Raji (cell line): ENCODE measurements around the gene FOSL2.

Experiments
- POLR2A ChIP-seq: IDR thresholded peaks from 2 replicates; pipeline ENCODE4 v1.6.1; 2011; ENCODE audit warnings: low read depth, low read length, control low read depth; ENCODE audit not compliant: insufficient read depth

The FOSL2 gene

DNA sequence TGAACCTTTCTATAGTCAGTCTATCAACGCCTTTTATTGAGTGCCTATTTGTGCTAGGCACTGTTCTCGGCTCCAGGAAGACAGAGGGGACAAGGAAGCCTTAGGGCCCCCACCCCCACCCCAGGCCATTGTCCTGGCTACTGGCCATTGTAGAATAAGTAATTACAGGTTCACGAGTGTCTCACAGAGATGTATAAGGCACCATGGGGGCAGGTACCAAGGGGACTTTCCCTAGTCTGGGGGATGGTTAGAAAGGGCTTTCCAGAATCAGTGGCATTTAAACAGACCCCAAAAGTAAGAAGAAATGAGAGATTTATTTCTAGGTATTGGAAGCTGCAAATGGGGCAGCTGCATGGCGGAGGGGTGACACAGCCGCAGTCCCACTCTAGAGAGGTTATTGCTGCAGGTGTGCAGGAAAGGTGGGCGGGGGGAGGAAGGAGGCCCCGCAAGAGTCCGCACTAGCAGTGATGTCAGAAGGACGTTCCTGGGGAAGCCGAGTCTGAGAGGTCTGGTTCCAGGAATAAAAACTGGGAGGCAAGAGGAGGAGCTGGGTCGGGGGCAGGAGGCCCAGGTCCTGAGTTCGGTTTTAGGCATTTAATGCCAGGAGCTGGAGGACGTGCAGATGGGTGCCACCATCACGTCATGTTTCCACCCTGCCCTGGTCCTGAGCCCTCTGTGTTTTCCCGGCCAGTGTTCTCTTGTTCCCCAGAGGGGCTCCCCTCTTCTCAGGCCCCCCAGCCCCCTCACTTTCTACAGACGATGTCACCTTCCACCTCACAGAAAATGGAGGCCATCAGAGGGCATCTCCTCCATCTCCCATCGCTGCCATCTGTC is 30.5 kb downstream of the FOSL2 start:
- no peak for TF ChIP-seq POLR2A

DNA sequence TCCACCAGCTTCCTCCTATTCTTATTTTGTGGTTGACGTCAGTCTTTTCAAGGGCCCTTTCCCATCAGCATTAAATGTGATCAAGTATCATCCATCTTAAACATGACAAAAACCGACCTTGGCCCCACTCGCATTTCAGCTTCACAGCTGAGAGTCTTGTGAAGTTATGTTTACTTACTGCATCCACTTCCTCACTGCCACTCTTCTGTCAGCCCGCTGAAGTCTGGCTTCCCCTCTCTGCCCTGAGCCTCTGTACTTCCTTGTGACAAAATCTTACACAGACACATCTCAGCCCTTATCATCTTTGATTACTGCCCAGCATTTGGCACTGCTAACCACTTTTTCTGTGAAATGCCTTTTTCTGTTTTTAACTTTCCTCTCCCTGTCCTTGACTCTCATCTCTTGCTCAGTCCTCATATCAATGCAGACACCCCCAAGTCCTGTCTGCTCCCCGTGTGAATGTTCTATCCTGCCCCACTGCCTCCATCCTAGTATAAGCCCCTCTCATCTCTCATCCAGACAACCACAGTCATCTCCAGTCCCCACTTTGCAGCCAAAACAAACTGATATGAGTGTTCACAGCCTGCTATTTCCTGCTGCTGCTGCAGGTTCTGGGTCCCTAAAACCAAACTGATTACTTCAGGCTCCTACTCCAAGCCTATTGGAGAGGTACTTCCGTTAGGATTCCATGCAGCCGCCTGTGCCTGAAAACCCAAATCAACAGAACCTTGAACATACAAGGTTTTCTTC is 31.4 kb downstream of the FOSL2 start:
- no peak for TF ChIP-seq POLR2A

DNA sequence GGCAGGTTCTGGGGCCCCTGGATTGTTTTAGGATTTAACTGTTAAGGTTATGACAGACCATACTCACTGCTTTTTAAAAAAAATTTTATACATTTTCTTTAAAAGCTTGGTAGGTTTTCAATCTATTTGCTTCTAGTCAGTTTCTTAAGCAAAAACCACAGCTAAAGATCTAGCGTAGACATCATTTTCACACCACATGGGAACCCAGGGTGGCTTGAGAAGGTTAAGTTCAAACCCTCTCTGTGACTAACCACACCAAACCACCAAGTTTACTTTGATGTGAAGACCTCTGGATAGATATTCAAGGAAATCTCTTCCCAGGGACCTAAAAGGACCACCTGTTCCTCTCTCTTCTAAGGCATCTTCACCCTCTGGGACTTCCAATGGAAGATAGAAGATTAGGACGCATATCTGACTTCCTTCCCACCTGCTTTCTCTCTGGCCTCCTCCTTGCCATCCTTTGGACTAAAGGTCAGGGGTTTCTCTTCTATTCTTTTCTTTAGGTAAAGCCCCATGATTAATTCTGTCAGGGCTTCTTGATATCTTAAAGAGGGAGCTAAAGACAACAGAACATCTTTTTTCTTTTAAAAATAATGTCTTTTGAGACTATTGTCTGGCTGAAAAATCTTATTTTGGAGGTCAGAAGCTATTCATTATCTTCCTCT is 32.3 kb downstream of the FOSL2 start:
- no peak for TF ChIP-seq POLR2A

DNA sequence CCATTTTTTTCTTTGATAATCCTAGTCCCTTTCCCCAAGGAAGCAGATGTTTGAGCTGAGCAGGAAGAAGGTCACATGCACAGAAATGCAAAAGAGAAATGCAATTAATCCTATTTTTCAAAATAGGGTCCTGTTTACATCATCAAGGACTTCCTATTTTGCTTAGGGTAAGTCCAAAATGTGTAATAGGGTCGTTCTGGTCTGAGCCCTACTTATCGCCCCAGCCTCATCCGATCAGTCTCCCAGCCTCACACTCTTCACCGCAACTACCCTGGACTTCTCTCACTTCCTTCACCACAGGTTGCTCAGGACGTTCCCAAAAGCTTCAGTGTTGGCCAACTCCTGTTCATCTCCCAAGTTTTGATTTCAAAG is 32.8 kb downstream of the FOSL2 start:
- no peak for TF ChIP-seq POLR2A

DNA sequence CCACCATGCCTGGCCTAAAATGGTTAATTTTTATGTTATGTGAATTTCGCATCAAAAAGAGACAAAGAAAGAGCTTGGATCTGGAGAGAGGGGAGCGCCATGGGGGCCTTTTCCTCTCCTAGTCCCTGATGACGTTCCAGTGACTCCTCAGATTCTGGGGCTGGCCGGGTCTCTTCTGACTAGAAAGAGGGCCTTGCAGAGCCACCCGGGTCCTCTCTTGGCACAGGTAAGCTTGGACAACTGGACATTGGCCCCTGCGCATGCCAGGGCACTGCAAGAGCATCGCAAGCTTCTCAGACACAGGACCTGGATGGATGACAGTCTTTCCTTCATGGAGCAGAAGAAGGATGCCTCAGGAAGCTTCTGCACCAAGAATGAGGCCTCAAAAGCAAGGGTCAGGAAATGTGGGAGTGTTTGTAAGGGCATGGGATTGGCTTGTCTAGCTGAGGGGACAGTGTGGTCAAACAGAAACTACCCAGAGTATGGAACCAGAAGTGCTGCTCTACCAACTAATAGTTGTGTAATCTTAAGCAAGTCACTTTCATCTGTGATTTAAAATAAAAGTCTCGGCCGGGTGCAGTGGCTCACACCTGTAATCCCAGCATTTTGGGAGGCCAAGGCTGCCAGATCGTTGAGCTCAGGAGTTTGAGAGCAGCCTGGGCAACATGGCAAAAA is 35.2 kb downstream of the FOSL2 start:
- TF ChIP-seq POLR2A: no peak

DNA sequence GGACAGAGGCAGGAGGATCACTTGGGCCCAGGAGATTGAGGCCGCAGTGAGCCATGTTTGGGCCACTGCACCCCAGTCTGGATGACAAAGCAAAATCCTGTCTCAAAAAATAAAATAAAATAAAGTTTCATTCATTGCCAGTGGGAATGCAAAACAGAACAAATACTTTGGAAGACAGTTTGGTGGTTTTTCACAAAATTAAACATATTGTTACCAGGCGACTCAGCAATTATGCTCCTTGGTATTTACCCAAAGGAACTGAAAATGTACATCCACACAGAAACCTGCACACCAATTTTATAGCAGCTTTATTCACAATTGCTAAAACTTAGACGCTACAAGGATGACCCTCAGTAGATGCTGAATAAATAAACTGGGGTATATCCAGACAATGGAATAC is 35.8 kb downstream of the FOSL2 start:
- no peak for TF ChIP-seq POLR2A

DNA sequence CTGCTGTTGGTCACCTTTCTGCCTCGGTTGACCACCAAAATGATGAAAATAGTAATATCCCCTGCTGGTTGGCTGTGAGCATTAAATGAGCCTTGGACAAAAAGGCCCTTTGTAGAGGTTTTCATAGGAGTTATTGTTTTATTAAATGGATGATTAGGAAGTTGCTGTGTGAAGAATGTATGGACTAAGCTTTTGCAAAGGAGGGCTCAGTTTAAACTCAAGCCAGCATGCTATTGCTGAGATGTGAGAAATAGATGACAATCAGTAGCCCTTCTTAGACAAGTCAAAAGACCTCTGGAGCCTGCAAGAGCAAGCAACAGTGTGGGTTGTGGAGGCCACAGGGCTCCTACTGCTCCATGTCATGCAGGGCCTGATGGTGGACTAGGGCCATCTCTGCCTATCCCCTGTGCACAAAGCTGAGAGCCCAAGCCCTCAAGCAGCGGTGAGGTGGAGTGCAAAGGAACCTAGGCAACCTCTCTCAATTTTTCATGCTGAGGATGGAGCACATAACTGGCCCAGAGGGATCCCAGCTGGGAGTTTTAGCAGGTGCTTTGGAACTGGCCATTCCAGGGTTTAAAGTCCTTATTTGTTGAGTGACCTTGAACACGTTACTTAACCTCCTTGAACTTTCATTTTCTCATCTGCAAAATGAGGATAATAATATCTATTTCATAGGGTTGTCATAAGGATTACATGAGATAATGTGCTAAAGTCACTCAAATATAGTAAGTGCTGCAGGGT is 37.1 kb downstream of the FOSL2 start:
- no peak for TF ChIP-seq POLR2A

DNA sequence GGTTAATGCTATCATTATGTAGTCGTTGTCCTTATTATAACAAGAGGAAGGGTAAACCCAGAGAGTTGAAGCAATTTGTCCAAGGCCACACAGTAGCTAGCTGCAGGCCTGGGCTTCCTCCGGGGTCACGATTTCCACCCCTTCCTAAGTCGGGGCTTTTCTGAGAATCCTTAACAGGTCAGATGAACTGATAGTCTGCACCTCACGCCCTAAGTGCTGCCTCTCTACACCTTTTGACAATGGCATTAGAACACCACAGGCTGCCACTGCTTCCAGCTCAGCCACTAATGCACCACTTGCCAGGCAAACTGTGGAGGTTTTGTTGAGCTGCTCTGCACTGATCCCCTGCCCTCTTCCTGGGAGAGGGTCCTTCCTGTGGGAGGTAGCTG is 37.7 kb downstream of the FOSL2 start:
- TF ChIP-seq POLR2A: no peak

DNA sequence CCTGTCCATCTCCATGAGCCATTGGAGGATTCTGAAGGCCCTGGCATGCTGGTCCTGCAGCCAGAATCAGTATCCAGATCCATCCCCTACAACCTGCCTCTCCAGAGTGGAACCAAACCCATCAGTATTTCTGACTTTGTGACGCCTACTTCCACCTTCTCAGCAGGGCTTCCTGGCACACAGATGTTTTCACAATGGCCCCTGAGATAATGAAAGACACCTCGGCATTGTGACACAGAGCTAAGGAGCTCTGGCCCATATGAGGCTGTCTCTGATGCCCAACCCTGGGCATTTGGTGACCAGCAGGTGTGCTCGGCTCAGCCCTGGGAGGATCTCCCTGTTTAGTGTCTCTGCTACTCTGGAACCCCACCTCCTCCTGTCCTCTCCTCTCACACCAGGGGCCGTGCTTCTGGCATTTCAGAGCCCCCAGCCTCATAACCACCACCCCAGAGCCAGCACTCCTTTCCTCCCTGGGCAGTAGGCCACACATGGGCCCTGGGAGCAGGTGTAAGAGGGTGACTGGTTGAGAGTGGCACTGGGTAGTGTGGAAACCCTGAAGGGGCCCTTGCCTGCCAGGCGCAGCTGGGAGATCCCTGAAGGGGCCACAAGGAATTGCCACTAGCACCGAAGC is 38.2 kb downstream of the FOSL2 start:
- no peak for TF ChIP-seq POLR2A

DNA sequence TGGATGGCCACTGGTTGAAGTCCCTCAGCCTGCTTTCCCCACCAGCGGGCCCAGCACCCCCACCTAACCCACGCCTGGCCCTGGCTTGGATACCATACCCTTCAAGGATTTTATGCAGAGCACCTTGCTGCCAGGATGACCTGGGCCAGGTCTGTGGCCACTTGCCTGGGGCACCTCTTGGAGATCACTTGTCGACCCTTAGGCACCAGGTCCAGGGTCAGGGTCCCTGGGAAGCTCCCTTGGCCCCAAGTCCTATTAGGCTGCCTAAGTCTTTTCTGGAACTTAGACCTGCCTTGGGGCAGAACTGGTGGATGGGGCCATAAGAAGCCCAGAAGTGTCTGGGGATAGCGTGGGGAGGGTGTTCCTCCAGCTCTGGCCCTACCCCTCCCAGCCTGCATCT is 39.1 kb downstream of the FOSL2 start:
- no peak for TF ChIP-seq POLR2A

DNA sequence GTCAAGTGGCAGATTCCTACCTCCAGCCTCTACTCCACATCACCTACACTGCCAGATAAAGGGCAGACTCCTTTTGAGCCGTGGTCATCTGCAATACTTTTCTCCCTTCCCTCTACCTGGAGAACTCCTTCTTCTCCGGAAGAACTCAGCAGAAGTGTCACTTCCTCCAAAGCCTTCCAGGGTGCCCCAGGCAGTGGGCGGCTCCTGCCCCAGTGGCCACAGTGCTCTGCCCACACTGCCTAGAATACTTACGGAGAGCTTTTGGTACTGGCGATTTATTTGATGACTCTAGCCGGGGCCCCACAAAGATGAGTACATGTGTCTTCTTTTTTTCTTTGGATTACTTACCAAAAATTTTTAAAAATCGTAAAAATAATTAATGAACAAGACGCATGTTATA is 39.7 kb downstream of the FOSL2 start:
- TF ChIP-seq POLR2A: no peak

DNA sequence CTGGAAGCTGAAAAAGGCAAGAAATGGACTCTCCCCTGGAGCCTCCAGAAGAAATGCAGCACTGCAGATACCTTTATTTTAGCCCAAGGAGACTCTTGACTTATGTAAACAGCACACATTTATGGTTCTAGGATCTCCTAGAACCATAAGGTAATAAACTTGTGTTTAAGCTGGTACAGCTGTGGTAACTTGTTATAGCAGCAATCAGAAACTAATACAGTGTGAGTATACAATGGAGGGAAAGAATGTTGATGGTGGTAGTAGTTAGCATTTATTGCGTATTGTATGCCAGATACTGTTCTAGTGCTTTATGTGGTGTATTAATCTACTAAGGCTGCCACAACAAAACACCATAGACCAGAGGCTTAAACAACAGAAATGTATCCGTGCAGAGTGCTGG is 40.6 kb downstream of the FOSL2 start:
- TF ChIP-seq POLR2A: no peak

DNA sequence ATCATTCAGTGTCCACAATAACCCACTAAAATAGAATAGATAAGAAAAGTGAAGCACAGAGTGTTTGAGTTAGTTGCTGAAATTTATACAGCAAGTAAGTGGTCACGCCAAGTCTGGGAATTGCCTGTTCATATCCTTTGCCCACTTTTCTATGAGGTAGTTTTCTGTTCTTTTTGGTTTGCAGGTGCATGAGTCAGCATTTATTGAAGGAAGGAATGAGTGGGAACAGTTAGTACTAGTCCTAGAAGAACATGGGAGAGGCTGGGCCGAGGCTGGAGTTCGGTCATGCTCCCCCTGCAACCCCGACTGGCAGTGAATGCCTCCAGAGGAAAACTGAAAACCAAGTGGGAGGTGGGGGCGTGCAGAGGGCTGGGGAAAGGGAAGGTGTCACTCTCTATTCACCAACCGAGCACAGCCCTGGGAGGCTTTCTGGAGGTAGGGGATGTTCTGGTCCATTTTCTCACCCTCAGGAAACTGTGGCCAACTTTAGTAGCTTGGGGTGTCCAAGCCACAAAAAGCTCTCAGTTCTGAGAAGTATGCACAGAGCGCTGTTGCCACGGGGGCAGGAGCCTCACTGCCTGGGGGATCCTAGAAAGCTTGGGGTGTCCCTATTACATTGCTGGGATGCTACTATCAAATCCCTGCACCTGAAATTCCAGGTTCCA is 41.4 kb downstream of the FOSL2 start:
- no peak for TF ChIP-seq POLR2A

DNA sequence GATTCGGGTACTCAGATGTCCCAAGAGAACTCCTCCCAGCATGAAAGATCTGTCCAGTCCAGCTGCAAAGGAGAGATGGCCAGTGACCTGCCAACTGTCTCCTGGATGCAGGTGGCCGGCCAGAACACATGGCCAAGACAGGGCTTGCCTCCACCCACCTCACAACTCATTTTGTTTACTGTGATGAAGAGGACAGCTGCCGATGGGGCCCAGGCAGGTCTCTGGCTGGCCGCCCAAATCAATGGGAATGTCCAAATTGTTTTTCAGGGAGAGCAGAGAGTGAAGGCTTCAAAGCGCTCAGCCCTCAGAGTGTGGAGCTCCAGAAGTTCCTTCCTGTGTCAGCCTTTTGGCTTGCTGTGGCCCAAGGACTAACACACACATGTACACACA is 41.9 kb downstream of the FOSL2 start:
- TF ChIP-seq POLR2A: no peak
